UCSD-AML1 (cell line): ENCODE measurements around the gene GALNT9.

Experiments
- DNase-seq: peaks from one replicate; lab custom pipeline; 2025; ENCODE audit not compliant: unreplicated experiment; lab: John Stamatoyannopoulos, UW

GALNT9 gene

DNA sequence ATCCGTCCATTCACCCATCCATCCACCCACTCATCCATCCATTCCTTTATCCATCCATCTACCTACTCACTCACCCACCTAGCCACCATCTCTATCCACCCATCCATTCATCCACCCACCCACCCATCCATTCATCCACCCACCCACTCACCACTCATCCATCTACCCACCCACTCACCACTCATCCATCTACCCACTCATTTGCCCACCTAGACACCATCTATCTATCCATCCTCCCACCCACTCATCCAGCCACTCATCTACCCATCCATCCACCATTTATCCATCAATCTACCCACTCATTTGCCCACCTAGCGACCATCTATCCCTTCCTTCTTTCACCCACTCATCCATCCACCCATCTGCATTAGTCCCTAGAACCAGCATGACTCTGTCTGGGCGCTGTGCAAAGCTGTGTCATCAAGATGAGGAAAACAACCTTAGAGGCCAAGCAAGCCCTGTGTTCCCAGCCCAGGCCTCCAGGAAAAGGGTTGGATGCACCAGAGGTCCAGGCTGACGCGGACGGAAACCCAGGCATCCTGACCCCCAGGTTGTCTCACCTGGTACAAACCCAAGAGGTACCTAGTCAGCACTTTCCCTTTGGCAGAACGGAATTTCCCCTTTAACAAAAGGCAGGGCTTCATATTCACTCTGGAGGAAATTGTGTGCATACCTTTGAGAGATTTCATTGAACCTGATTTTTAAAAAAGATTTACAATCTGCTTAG lies 111.4 kb downstream of the GALNT9 start:
- no peak for DNase-seq

- DNase-seq: no peak
Measured at GRCh38 chr12:132217371-132217770, 112.0 kb downstream of the GALNT9 start.

DNA sequence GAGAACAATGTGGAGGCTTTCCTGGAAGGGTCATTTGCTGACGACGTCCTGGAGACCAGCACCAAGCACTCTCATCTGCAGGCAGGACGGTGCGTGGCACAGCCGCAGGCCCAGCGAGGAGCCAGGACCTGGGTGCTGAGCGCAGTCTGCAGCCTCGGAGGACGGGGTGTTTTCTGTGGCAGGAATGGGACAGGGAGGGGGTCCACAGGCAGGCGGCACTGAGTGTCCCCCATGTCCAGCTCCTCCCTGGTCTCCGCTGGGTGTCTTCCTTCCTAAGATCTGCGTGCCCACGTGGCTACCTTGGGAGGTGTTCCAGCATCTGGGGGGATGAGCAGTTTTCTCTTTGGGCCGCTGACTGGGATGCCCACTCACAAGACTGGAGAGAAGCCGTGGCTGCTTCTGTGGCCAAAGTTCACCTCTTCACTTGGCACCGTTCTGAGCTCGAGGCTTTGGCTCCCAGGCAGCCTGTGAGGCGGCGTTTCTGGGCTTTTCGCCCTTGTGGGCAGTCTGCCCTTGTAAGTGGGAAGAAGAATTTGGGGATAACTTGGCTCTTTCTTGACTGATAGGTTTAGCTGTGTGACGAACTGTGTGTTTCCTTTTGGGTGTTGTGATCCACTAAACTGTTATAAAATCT lies 112.9 kb downstream of the GALNT9 start:
- DNase-seq: no peak

DNA sequence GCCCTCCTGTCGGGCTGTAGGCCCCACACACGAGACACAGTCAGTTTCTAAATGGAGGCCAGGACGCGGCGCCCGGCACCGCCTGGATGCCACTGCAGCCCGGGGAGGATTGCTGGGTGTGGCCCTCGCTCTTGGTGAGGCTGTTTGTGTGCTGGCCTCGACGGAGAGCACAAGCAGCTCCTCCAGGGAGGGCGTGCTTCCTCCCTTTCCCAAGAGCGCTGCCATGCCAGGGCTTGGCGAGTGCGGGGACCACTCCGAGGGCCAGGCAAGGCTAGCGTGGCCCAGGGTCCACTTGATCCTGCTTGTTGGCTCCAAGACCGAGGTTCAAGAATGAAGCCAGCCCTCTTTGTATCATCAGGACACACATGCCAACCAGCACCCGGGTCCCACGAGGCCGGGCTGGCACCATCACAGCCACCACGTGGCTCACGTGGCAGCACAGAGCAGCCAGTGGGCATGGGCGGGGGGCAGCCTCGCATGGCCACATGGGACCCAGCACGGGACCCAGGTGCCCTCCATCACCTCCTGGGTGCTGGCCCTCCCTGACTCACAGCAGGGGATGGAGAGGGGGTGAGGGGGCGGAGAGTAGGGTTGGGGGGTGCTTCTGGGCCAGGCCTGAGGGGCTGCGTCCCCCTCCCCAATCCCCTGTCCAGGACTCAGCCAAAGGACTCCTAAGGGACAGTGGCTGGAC lies 113.9 kb downstream of the GALNT9 start:
- no peak for DNase-seq

- DNase-seq: no peak
Measured at GRCh38 chr12:132214891-132215290, 114.5 kb downstream of the GALNT9 start.

DNA sequence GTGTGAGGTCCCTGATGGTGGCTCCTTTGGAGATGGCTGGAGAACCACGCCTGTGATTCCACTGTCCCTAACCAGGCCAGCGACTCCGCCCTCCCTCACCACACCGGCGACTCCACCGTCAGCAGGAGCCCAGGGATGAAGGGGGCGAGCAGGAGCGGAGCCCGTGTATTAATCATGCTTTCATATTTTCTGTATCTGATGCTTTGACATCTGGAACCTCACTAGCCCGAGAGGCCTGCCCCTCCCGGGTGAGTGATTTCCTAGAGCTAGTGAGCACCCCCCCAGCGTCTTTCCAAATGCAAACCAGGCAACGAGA lies 115.3 kb downstream of the GALNT9 start:
- DNase-seq: no peak

- no peak for DNase-seq
Measured at GRCh38 chr12:132213359-132214160, 115.8 kb downstream of the GALNT9 start.

- DNase-seq: no peak
Measured at GRCh38 chr12:132211816-132212215, 117.6 kb downstream of the GALNT9 start.

DNA sequence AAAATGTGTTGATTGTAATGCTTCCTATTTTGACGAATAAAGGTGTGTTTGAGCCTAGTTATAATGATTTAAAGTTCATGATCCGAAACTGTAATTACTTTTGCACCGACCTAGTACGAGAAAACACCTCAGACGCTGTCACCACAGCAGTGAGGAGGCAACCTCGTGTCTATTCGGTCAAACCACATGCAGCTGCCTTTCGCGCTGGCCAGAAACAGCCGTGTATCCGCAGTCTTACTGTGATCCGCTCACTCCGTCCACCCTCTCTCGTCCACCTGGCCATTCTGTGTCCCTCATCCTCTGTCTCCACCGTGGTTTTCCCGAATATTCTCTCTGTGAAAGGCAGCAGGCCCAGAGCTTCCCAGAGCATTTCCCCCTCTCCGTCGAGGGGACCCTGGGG lies 118.1 kb downstream of the GALNT9 start:
- no peak for DNase-seq

DNA sequence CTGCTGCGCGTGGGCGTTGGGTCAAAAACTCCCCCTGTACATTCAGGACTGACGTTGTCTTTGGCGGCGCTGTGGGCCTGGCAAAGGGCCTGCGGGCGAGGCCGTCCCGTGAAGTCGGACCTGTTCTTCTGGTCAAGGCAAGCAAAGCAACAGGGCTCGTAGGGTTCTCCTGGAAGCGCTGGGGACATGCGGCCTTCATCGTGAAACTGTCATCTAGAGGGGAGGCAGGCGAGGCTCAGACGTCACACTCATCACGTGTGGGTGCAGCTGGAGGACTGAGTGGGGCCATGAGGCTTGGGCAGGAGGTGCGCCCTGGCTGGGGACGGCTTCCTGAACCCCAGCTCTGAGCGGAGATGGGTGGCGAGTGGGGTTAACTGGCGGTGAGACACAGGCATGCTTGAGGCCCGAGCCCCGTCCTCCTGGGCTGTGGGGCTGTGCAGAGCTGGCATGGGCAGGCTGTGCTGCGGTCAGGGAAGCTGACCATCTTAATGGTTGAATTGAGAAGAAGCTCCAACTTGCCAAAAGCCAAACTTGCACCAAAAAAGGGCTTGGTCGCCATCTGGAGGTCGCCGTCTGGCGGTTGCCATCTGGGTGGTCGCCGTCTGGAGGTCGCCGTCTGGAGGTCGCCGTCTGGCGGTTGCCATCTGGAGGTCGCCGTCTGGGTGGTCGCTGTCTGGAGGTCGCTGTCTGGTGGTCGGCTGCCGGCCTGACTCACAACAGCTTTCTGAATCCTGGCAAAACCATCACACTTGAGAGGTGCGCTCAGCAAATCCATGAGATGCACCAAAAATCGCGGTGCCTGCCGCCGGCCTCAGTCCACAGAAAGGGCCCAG lies 119.0 kb downstream of the GALNT9 start:
- DNase-seq: no peak

GRCh38 chr12:132209619-132210222 lies 119.7 kb downstream of the GALNT9 start:
- no peak for DNase-seq

DNA sequence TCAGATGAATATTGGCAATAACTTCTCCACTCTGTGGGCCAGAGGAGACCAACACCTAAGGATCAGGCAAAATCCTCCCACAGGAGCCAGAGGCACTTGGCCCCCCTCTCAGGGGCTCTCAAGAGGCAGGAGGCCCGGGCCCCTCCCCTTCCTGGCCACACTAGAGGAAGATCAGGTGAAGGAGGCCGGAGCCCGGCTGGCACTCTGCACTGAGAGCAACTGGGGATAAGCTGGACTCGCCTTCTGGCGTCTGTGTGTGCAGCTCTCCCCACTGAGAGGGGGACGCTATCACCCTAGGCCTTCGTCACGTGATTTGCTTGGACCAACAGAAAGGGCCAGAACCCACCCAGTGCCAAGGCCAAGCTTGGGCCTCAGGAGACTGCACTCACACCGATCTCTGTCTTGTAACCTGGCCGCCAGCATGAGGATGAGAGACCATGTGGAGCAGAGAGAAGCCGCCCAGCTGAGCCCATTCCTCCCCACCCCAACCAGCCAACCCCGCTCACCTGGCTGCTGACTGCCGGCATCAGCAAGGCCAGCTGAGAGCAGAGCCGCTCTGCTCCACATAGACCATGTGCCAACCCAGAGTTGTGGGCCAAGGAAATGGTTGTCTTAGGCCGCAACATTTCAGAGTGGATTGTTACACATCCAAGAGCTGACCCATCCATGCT lies 121.1 kb downstream of the GALNT9 start:
- DNase-seq: no peak

DNA sequence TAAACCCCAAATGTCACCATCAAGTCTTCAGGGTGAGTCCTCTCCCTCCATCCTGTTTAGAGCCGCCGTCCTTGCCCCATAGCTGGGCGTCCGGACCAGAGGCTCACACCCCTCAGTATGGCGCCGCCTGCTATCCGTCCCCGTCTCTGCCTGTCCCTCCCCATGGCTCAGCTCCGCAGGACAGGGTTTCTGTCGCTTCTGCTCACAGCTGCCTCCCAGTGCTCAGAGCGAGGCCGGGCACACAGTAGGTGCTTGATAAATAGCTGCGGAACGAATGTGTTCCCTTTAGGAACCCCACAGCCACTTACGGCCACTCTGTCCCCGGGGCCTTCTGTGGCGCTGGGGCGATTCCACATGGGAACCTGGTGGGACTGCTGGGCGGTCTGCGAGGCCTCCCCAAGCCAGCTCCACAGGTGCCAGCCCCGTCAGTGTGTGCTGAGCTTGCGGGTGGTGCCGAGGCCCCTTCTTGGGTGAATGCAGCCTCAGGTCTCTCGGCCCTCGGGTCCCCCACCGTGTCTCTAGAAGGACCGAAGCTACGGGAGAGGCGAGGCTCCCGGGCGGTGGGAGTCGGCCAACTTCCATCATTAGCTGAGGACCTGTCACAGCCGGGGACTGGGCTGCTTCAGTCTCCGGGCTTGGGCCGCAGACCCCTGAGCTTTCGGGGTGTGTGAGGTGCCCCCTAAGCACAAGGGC lies 122.2 kb downstream of the GALNT9 start:
- no peak for DNase-seq

GRCh38 chr12:132206046-132206434 lies 123.3 kb downstream of the GALNT9 start:
- DNase-seq: no peak

DNA sequence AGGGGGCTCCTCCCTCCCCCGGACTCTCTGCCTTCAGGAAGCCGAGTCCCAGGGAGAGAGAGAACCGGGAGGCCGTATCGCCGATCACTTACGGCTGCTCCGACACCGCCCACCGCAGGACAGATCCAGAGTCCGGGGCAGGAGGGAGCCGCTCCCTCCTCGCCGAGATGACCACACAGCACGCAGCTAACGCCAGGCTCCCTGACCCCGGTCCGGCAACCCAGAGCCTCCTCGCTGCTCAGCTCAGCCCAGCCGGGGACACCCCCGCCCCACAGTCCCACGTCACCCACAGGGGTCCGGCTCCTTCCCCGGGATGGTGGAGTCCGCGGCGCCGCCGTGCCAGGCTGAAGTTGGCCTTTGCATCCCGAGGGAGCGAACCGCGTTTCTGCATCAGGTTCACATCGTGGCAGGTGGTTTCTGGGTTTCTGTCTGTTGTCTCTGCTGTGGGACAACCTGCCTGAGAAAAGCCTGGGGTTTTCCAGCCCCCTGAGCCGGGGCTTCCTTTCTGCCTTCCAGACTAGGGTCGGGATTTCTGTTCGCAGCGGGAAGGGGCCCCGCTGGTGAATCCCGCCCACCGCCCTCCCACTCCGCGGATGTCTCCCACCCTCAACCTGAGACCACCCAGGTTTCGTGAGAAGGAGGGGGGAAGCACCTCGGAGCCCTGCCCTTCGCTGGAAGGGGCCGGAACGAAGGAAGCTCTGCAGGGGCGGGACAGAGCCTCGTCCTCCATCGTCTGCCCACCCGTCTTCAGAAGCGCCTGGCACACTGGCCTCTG lies 123.9 kb downstream of the GALNT9 start:
- no peak for DNase-seq

- DNase-seq: no peak
Measured at GRCh38 chr12:132204793-132205270, 124.6 kb downstream of the GALNT9 start.

DNA sequence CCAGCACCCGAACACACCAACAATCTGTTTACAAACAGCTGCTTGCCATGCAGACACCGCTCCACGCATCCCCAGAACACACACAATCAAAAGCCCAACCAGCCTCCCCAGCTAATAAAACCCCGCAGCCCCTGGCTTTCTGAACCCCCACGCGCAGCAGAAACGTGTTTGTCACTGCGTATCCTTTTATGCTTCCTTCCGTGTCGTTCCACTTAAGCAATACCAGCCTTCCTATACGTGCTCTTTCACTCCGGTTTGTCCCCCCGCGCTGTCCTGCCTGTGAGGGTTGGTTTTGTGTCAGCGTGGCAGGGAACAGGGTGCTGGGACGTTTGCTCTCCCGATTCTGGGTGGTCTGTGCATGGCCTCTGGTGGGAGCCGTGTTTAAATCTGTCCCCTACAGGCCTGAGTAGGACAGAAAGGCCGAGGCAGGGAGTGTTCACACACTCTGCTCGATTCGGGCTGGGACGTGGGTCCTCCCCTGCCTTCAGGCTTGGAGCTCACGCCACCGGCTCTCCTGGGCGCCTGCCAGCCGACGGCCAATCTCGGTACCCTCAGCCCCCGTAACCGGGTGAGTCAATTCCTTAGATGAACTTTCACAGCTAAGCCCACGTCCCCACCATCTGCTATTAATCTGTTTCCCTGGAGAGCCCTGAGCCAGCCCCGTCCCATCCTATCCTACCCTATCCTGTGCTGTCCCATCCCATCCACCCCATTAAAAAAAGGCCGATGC lies 125.2 kb downstream of the GALNT9 start:
- DNase-seq: no peak
